GM15510 (cell line): Measurements from ENCODE around the gene MYL5.

Source experiments
- POLR2A ChIP-seq: IDR thresholded peaks from 3 replicates; pipeline ENCODE4 v1.6.1; 2011; ENCODE audit warnings: borderline replicate concordance; ENCODE audit not compliant: insufficient read length; ENCODE audit errors: extremely low read depth

Gene MYL5

DNA sequence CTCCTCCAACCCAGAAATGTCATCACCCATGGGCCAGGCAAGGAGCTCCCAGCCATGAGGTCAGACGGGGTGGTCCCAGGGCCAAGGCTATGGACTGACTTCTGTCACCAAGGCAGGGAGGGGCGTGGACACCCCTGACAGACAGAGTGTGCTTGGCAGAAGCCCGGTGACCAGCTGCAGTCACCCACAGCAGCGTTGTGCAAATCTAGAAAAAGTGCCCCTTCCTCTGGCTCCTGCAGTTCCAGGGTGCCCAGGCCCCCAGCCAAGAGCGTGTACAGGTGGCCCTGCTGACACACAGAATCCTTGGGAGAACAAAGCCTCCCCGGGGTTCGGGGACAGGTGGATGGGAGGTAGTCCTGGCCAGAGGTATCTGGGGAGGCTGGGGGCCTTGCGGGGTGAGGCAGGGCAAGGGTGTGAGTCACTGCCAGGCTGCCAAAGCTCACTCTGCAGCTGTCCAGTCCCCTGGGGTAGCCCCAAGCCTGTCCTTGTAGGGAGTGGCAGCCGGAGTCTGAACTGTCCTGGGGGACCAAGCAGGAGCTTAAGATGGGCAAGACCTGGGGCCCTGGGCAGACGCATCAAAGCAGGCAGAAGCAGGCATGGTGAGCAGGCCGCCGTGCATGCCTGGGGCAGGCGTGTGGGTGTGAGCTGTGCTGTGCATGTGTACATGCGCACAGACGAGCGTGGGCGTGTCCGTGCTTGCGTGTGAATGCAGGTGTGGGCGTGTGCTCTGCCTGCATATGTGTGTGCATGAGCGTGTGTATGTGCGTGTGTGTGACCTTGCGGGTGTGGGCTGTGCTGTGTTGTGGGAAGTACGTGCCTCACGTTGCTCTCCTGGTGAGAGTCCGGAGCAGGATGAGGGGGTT is 3.3 kb downstream of the MYL5 start:
- TF ChIP-seq POLR2A: no peak

DNA sequence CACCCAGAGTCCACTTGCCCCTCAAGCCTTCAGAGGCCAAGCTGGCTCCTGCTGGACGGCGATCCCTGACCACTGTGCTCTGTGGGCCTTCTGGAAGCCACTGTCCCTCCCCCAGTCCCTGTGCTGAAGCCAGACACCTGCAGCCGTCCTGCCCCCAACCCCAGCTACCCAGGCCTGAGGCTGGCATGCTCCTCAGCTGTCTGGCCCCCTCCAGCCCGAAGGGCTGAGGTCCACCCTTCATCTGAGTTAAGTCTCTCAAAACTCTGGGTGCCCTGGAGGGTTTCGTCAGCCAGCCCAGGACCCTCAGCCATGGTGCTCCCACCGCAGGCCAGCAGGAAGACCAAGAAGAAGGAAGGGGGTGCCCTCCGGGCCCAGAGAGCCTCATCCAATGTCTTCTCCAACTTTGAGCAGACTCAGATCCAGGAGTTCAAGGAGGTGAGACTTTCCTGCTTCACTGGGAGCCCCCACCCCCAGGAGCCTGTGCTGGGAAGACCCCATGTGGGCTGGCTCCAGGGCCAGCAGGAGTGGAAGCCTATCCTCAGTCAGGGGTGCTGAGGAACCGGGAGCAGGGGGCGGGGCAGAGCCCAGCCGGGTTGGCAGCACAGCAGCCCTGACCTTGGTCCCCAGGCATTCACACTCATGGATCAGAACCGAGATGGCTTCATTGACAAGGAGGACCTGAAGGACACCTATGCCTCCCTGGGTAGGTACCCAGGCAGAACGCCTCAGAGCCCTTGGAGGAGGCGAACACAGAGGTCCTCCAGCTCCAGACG is 4.2 kb downstream of the MYL5 start:
- TF ChIP-seq POLR2A: no peak

GRCh38 chr4:679104-679481 is 4.8 kb downstream of the MYL5 start:
- TF ChIP-seq POLR2A: no peak

GRCh38 chr4:679629-680028 is 5.3 kb downstream of the MYL5 start:
- no peak for TF ChIP-seq POLR2A

- TF ChIP-seq POLR2A: no peak
Measured at GRCh38 chr4:680091-680490, 5.7 kb downstream of the MYL5 start.

DNA sequence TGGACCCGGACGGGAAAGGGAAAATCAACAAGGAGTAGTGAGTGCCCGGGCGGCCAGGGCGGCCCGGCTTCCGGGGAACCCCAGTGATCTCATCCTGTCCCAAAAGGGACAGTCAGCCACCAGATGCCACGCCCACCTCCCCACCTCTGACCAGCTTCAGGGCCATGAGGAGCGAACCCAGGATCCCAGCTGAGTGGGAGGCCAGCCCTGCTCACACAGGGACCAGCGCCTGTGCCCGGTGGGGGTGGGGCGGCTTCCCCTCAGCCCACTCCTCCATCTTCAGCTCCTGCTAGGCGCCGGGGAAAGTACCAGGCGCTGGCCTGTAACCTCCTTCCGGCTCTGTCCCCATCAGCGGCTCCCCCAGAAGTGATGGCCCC is 6.2 kb downstream of the MYL5 start:
- TF ChIP-seq POLR2A: no peak

- TF ChIP-seq POLR2A: no peak
Measured at GRCh38 chr4:680928-681645, 6.7 kb downstream of the MYL5 start.

- no peak for TF ChIP-seq POLR2A
Measured at GRCh38 chr4:681736-682451, 7.6 kb downstream of the MYL5 start.

- TF ChIP-seq POLR2A: no peak
Measured at GRCh38 chr4:682490-683172, 8.3 kb downstream of the MYL5 start.

DNA sequence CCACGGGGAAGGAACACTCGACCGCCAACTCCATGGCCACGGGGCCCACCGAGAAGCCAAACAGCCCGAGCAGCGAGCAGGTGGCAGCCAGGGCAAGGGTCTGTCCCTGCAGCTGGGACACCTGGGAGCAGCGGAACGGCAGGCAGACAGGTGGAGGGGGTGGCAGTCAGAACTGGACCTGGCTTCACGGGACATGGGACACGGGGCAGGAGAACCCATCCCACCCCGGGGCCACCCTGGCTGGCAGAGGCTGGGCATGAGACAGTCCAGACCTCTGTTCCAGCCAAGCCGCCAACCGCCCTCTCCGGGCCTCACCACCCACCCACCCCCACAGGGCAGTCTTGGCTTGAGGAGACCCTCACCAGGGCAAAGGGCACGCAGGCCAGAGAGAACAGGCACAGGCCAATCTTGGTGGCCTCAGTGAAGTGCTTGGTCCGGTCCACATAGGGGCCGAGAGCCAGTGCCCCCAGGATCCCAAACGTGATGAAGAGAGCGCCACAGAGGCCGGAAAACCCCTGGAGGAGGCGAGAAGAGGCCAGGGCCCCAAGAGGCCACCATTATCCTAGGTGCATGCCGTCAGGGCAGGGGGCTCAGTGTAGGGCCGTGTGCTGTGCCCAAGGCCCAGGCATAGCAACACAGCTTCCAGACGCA is 9.0 kb downstream of the MYL5 start:
- peak; percentile 5 for TF ChIP-seq POLR2A

DNA sequence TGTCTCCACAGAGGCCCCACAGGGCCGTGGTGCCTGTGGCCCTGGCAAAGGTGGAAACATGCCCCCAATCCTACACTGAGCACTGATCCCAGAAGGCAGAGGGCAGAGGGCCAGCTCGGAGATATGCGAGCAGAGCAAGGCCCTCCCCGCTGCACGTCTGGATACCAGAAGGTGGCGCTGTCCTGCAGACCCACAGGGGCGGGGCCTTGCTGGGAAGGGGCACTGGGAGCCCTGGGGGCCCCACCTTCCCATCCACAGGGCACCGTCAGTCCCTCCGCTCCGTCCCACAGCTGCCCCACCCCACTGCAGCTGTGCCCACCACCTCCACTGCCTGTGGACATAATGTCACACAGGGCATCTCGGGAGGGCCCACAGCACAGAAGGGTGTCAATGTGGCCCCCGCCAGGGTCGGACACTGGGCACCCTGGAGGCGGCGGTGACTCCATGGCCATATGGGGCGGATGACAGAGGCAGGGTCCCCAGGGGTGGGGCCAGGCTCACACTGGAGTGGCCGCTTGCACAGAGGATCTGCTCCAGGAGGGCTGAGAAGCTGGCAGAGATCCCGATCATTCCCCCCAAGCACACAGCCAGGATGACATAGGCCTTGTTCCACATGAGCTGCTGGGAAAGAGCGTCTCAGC is 9.8 kb downstream of the MYL5 start:
- no peak for TF ChIP-seq POLR2A

DNA sequence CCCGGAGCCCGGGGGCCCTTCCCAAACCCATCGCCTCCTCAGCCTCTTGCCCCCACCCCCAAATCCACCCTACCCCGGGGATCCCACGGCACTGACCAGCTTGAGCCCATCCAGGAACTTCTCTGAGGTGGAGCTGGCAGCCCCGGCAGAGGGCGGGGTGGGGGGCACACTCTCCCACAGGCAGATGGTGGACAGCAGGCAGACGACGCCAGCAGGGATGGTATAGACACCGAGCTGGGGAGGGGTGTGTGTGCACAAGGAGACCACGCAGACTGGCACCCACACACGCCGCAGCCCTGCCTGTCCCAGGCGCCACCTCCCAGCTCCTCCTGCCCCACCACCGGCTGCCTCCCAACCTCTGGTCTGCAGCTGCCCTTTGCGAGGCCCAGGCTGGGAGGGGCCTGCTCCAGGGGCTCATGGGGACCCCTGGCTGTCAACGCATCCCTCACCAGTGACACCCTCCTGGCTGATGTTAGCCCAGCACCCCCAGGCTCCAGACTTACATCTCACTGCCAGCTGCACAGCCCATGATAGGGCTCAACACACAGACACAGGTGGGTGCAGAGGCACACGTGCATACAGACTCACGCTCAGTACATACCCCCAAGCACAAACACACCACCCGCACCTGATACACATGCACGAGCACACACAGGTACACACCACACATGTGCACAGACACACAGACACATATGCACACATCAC is 10.4 kb downstream of the MYL5 start:
- no peak for TF ChIP-seq POLR2A
